NCI-H187 treated with DMSO at 0.1 percent for 48 hours (cell line): ENCODE results near the gene HOXB3.
"Not testable (repeated sequence)": the region's sequence is repeated elsewhere in the genome, so short reads cannot be mapped to it uniquely, and the experiment has no call there.

ENCODE experiments used
- DNase-seq: peaks from one replicate; lab custom pipeline; 2025; lab: John Stamatoyannopoulos, UW

Gene HOXB3

DNA sequence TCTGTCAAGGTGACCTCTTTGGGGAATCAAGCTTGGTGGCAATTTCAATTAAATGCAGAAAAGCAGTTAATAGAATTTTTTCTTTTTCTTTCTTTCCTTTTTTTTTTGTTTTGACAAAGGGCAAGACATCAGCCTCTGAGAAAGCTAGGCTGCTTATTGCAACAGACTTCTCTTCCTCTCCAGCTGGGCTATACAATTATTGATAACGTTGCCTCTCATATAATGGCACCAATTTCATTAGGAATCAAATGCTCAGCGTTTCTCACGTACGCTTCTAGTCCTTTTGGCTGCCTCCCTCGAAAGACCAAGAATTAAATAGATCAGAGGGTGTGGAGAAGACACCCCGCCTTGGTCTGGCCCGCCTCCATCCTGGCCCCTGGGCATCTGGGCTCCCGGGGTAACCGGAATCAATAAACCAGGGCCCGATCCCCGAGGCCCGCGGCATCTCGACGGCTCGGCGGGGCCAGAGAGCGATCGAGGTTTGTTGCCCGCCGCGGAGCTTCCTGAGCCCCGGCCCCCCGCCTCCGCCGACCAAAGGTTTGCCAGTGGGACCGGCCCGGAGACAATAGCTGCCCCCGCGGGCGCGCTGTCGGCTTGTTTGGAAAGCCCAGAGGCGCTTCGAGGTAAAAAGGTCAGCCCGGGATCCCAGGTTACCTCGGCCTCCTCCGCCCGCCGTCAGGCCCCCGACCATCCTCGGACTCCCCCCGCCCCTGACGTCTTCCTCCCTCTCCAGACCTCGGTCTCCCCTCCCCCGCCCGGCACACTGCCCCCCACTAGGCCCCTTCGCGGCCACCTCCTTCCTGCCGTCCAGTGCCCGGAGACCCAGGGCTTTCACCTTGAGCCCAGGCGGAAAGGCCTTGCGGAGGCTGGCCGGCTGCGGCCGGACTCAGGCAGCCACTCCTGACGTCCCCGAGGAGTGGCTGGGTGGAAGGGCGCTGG lies 63.2 kb downstream of the HOXB3 start:
- DNase-seq, result no peak

DNA sequence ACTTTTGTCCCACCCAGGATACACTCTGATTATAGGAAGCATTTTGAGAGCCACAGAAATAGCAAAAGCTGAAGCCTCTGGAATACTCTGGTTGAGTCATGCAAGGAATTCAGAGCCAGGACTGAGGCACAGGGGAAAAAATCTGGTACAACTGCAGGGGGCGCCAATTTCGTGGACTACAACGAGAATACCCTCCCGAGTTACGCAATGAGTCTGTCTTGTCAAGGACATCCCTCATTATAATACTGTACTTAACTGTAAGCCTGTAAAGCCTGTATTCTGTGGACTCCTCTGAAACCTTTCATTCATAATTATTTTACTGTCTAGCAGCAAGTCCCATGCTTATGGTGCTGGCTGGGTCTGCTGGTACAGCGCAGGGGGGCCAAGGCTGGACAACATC lies 67.0 kb downstream of the HOXB3 start:
- DNase-seq, result no peak

DNA sequence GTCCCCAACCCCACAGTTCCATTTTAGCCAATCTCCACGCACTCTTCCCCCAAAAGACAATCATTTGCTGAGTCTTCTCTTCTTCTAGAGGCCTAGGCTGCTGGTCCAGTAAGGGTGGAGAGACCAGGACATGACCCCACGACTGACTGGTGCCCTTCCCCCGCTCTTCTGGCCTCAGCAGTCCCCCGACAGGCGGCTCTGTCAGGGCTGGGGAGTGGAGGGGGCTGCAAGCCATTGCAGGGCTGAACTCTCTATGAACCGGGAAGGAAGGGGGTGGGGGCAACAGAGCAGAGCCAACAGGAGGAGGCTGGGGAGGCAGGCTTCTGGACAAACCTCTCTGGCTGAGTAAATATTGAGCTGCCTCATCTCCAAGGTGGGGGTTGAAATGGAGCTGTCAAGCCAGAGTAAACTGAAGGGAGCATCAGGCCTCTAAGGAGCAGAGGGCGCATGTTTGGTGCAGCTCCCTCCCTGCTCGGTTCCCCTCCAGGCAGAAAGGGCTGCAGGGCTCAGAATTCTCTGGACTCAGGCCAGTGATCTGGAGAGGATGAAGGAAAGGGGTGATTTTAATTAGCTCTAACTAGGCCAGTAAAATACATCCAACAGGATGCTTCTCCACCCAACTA lies 67.9 kb downstream of the HOXB3 start:
- no peak for DNase-seq

- no peak for DNase-seq
Measured at GRCh38 chr17:48520631-48521079, 69.4 kb downstream of the HOXB3 start.

GRCh38 chr17:48519427-48519826 lies 70.6 kb downstream of the HOXB3 start:
- DNase-seq, result no peak

- no peak for DNase-seq
Measured at GRCh38 chr17:48517478-48517877, 72.6 kb downstream of the HOXB3 start.

DNA sequence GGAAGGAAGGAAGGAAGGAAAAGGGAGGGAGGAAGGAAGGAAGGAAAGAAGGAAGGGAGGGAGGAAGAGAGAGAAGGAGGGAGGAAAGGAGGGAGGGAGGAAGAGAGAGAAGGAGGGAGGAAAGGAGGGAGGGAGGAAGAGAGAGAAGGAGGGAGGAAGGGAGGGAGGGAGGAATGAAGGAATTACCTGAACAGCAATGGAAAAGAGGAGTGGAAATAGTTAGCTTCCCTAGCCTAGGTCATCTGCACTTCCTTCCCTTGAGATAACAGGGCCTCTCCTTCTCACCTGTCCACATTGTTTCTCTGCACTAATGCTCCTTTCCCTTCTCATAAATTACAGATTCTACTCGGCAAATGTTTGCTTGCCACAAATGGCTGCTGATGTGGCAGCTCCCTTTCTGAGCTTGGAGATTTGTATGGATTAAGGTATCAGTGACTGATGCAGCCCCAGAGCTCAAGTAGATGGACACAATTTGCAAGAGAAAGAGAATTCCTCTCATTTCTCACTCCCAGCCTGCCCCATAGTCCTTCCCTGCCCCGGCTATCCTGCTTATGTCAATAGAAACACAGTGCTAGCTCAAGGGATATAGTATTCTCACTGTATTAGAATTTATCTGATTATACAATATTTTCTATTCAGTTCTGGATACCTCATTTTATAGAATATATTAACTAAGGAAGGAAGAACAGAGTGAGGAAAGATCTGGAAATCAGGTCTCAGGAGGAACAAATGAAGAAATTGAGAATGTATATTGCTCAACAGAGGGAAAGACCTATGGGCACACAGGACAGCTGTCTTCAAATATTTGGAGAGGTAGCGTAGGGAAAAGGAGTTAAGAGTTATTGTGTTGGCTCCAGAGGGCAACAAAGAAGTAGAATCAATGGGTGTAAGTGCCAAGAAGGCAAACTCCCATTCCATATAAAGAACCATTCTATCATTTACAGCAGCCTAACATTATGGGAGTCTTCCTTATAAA lies 73.8 kb downstream of the HOXB3 start:
- DNase-seq, result no peak

GRCh38 chr17:48514477-48514876 lies 75.6 kb downstream of the HOXB3 start:
- DNase-seq, result no peak

- no peak for DNase-seq
Measured at GRCh38 chr17:48513666-48514455, 76.2 kb downstream of the HOXB3 start.

- no peak for DNase-seq
Measured at GRCh38 chr17:48513097-48513496, 76.9 kb downstream of the HOXB3 start.

- DNase-seq, result peak; percentile 91
Measured at GRCh38 chr17:48510761-48511604, 79.1 kb downstream of the HOXB3 start.

DNA sequence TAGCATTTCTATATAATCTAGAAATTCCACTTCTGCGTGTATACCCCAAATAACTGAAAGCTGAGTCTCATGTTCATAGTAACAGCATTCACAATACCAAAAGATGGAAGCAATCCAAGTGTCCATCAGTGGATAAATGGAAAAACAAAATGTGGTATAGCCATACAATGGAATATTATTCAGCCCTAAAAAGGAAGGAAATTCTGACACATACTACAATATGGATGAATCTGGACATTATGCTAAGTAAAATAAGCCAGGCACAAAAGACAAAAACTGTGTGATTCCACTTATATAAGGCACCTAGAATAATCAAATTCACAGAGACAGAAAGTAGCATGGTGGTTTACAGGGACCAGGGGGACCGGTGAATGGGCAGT lies 79.7 kb downstream of the HOXB3 start:
- DNase-seq, result no peak

DNA sequence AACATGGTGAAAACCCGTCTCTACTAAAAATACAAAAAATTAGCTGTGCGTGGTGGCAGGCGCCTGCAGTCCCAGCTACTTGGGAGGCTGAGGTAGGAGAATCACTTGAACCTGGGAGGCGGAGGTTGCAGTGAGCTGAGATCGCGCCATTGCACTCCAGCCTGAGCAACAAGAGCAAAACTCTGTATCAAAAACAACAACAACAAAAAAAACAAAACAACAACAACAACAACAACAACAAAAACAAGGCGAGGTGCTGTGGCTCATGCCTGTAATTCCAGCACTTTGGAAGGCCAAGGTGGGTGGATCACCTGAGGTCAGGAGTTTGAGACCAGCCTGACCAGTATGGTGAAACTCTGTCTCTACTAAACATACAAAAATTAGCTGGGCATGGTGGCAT lies 80.3 kb downstream of the HOXB3 start:
- not testable (repeated sequence) for DNase-seq

GRCh38 chr17:48506246-48506645 lies 83.8 kb downstream of the HOXB3 start:
- no peak for DNase-seq

- no peak for DNase-seq
Measured at GRCh38 chr17:48505788-48506187, 84.3 kb downstream of the HOXB3 start.

DNA sequence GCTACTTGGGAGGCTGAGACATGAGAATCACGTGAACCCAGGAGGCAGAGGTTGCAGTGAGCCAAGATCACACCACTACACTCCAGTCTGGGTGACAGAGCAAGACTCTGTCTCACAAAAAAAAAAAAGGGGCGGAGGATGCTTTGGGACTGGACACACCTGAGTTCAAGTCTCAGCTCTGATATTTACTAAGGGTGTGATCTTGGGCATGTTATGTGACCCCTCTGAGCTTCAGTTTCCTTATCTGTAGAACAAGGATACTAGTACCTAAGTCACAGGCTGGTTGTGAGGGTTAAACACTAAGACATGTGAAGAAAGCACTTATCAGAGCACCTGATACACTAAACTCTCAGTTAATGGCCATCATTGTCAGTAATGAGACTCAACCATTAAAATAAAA lies 85.1 kb downstream of the HOXB3 start:
- no peak for DNase-seq

- no peak for DNase-seq
Measured at GRCh38 chr17:48503747-48504146, 86.3 kb downstream of the HOXB3 start.

DNA sequence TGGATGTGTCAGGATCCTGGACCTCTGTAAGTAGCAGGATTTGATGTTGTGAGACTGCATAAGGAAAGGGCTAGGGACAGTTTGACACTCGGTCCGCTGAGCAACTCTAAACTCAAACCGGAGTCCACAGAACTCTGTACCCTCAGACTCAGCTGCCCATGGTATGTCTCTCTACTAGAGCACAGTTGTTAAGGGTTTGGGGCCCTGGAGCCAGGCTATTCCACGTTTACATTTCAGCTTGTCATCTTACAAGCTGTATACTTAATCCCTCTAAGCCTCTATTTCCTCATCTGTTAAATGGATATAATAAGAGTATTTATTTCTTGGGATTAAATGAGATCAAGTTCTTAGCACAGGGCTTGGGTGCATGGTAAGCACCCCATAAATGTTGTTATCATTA lies 87.1 kb downstream of the HOXB3 start:
- DNase-seq, result no peak

- no peak for DNase-seq
Measured at GRCh38 chr17:48502312-48502711, 87.7 kb downstream of the HOXB3 start.
